RWPE2 (cell line): Measurements from ENCODE around the gene CRYAB.
"Not testable (repeated sequence)": the region's sequence is repeated elsewhere in the genome, so short reads cannot be mapped to it uniquely, and the experiment has no call there.

Experiments used
- ATAC-seq: fragments of 200-7000 bp; cut with Tn5 transposase; 3 replicates; pipeline ENCODE4 v1.9.1; 2021; ENCODE audit warnings: low read depth
- DNase-seq: peaks from one replicate; pipeline ENCODE4 v3.0.0-alpha.2; 2020; ENCODE audit warnings: low spot score
- H3K27ac ChIP-seq: fragments of 450-650 bp; 2 replicates; pipeline ENCODE4 v1.5.1; 2017; ENCODE audit warnings: mild to moderate bottlenecking; ENCODE audit not compliant: poor library complexity, severe bottlenecking
- H3K27me3 ChIP-seq: fragments of 250-450 bp; sonication (Bioruptor Pico); 2 replicates; pipeline ENCODE4 v1.5.1; 2021; ENCODE audit warnings: mild to moderate bottlenecking, moderate library complexity; ENCODE audit not compliant: insufficient read depth, poor library complexity, severe bottlenecking
- H3K36me3 ChIP-seq: fragments of 250-450 bp; sonication (Bioruptor Pico); 2 replicates; pipeline ENCODE4 v1.5.1; 2020; ENCODE audit warnings: low read depth, mild to moderate bottlenecking, moderate library complexity
- H3K4me1 ChIP-seq: fragments of 250-450 bp; sonication (Bioruptor Pico); 2 replicates; pipeline ENCODE4 v1.5.1; 2021; ENCODE audit warnings: mild to moderate bottlenecking, moderate library complexity; ENCODE audit not compliant: insufficient read depth, poor library complexity, severe bottlenecking
- H3K4me3 ChIP-seq: fragments of 250-450 bp; sonication (Bioruptor Pico); 2 replicates; pipeline ENCODE4 v1.5.1; 2021; ENCODE audit warnings: mild to moderate bottlenecking, moderate library complexity; ENCODE audit not compliant: severe bottlenecking
- H3K9me3 ChIP-seq: fragments of 250-450 bp; sonication (Bioruptor Pico); 2 replicates; pipeline ENCODE4 v1.5.1; 2021; ENCODE audit warnings: mild to moderate bottlenecking, moderate library complexity; ENCODE audit not compliant: severe bottlenecking
- CTCF ChIP-seq: fragments of 450-650 bp; IDR thresholded peaks from one replicate; pipeline ENCODE4 v1.5.1; 2017; ENCODE audit warnings: mild to moderate bottlenecking, moderate library complexity; ENCODE audit not compliant: poor library complexity, severe bottlenecking

Gene CRYAB

GRCh38 chr11:111934306-111934705, 22.7 kb upstream of the CRYAB start:
- Histone ChIP-seq H3K4me3 (no peak overlapping the region), H3K27ac (no peak overlapping the region), H3K27me3 (no peaks in the 10 kb centered on the region), H3K9me3 (no peaks in the 10 kb centered on the region), H3K4me1 (peaks cover 17% of the 10 kb centered on the region), H3K36me3 (no peaks in the 10 kb centered on the region)
- ATAC-seq, result no peak
- no peak for DNase-seq
- TF ChIP-seq CTCF, result no peak

GRCh38 chr11:111933872-111934271, 22.3 kb upstream of the CRYAB start:
- Histone ChIP-seq H3K4me1 (peaks cover 13% of the 10 kb centered on the region), H3K9me3 (no peaks in the 10 kb centered on the region), H3K4me3 (no peak overlapping the region), H3K27me3 (no peaks in the 10 kb centered on the region), H3K27ac (no peak overlapping the region), H3K36me3 (no peaks in the 10 kb centered on the region)
- no peak for ATAC-seq
- DNase-seq, result no peak
- TF ChIP-seq CTCF, result no peak

GRCh38 chr11:111933176-111933575, 21.6 kb upstream of the CRYAB start:
- H3K9me3 ChIP-seq, H3K27me3 ChIP-seq, H3K27ac ChIP-seq, H3K4me3 ChIP-seq, H3K4me1 ChIP-seq, DNase-seq, H3K36me3 ChIP-seq, ATAC-seq: not testable (repeated sequence)

- no peak for ATAC-seq
- no peak for TF ChIP-seq CTCF
- no peaks in the 10 kb centered on the region for H3K27me3 ChIP-seq
- no peaks in the 10 kb centered on the region for H3K9me3 ChIP-seq
- DNase-seq, result no peak
- H3K36me3 ChIP-seq, result no peaks in the 10 kb centered on the region
- no peak overlapping the region for H3K4me3 ChIP-seq
- peaks cover 2% of the 10 kb centered on the region for H3K4me1 ChIP-seq
- H3K27ac ChIP-seq, result no peak overlapping the region
Observed at GRCh38 chr11:111932611-111932950, 21.0 kb upstream of the CRYAB start.

GRCh38 chr11:111930472-111930871, 18.9 kb upstream of the CRYAB start:
- Histone ChIP-seq H3K4me3 (no peak overlapping the region), H3K4me1 (peaks cover 3% of the 10 kb centered on the region), H3K9me3 (no peaks in the 10 kb centered on the region), H3K27me3 (no peaks in the 10 kb centered on the region), H3K36me3 (no peaks in the 10 kb centered on the region), H3K27ac (no peak overlapping the region)
- no peak for TF ChIP-seq CTCF
- ATAC-seq, result no peak
- DNase-seq, result no peak
